Hematopoietic multipotent progenitor cell treated with erythropoietin and hydrocortisone succinate and interleukin-3 and kit ligand, for 17 days (in vitro differentiated cells): ENCODE measurements around the gene THOP1.
A peak's percentile ranks its signal among the peaks of the same experiment; 100 is the strongest.

Experiments
- DNase-seq: peaks from one replicate; pipeline ENCODE4 v3.0.0-alpha.2; 2015; ENCODE audit warnings: low spot score

Gene THOP1

DNA sequence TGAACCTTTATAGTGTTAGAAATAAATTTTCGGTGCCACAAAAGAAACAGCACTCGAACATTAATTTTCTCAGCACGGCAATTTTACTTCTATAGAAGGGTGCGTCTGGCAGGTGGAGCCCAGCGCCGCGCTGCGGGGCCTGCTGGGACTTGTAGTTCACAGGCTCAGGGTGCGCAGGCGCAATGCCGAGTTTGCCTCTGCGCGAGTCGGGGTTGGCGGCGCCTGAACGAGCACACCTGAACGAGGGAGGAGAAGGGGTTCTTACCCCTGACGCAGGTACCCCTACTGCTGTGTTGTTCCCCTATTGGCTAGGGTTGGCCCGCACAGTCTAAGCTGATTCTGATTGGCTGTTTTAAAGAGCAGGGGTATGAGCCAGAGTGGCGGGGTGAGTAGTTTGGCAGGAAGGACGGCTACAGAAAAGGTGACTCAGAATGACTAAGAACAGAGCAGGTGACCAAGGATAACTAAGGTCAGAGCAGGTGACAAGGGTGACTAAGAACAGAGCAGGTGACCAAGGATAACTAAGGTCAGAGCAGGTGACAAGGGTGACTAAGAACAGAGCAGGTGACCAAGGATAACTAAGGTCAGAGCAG lies 32.0 kb downstream of the THOP1 start:
- DNase-seq = peak; percentile 27

DNA sequence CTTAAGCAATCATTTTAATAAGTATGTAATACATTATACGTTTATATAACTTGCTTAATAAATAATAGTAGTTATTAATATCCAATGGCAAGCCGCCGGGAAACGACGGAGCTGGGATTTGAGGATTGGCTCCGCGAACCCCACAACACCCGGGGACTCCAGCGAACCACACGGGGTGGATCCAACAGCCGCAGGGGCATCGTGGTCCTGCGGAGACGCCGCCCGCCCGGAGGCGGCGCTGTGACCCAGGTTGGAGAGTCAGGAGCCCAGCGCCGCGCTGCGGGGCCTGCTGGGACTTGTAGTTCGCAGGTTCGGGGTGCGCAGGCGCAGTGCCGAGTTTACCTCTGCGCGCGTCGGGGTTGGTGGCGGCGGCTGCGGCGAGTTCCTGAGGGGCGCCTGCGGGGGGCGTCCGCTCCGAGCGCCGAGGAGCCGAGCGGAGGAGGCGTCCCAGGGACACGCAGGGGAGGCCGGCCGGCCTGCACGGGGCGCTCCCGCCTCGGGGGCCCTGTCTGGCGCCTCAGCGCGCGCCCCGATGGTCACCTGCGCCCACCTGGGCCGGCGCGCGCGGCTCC lies 34.3 kb downstream of the THOP1 start, which contains the start of gene ZNF554:
TSS of gene ZNF554 (plus strand) at position 329 of the 572 bp plus-strand sequence. CDS start at position 533, 204 bp downstream.
- peak; percentile 95 for DNase-seq

DNA sequence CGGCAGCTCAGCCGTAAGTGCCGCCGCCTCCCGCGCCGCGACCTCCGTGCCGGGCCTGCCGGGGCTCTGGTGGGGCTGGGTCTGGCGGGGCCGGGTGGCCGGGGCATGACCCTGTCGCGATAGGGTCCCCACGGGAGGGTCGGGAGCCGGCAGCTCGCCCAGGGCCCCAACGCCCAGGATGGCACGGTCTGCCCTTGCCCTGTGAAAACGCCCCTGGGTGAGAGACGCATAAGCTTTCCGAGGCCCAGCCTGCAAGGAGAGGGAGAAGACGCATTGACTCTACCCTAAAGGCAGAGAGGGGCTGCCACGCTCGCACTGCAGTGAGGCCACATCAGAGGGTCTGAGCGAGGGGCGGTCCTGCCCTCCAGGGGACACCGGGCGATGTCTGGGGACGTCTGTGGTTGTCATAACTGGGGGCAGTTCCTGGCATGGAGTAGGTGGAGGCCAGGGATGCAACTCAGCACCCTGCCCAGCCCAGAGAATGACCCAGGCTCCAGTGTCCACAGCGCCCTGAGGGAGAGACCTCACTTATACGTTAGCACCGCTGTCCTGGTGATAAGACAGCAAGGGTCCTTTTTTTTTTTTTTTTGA lies 34.9 kb downstream of the THOP1 start:
- DNase-seq = peak; percentile 7

DNA sequence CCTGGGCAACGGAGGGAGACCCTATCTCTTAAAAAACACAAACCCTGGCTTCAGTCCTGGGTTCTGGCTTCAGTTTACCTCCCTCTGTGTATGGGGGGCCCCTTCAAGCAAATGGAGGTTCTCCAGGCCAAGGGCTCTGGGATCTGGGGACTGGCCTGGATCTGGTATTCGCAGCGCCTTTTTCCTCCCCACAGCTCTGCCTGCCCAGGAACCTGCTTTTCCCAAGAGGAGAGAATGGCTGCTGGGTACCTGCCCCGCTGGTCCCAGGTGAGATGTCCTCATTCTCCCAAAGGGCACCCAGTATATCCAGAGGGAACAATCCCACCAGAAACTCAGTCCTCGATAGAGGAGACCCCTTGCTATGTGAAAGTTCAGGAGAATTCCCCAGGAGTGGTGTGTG lies 37.5 kb downstream of the THOP1 start:
- no peak for DNase-seq

DNA sequence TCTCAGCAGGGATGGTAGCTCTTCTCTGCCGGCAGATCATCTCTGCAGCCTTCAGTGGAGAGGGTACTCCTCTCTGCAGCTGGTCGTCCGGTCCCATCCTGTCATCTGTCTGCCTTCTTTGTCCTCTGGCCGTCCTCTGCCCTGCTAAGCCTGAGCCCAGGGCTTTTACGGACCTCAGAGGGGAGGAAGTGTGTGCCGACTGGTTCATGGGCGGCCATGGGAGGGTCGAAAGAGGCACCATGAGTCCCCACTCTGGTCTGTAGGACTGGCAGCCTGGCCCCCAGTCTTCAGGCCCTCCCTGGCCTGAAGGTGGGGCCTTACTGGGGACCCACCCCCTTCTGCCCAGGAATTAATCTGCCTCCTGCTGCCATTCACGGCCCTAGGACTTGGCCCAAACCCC lies 38.3 kb downstream of the THOP1 start:
- DNase-seq = no peak

DNA sequence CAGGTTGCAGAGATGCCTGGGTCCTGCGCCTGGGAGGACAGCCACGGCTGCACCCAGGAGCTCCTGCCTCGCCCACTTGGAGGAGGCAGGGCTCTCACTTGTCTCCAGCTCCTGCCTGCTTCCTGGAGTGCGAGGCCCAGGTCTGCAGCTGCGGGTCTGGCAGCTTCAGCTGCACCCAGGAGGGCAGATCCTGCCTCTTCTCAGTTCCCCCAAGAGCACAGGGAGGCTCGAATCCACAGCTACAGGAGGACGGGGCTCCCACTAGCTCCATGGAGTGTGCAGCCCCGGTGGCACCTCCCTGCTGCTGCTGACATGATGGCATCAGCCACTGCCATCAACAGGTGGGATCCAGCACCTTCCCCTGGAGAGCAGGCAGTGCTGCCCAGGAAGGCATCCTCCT lies 38.8 kb downstream of the THOP1 start:
- no peak for DNase-seq

DNA sequence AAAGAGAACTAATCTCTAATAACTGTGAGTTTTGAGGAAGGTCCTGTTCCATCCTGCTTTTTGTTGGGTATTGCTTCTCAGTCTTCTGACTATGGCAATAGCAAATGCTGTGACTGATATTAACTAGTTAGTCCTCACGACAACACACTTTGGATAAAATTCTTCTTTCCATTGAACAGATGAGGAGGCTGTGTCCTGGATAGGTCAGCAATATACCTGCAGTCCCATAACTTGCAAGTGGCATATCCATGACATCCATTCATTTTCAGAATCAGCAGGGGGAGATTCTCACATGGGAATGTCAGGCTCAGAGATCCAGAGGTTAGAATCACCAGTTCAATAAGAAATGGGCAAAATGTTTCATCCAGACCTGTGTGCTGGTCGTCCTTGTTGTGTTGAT lies 41.7 kb downstream of the THOP1 start:
- no peak for DNase-seq

DNA sequence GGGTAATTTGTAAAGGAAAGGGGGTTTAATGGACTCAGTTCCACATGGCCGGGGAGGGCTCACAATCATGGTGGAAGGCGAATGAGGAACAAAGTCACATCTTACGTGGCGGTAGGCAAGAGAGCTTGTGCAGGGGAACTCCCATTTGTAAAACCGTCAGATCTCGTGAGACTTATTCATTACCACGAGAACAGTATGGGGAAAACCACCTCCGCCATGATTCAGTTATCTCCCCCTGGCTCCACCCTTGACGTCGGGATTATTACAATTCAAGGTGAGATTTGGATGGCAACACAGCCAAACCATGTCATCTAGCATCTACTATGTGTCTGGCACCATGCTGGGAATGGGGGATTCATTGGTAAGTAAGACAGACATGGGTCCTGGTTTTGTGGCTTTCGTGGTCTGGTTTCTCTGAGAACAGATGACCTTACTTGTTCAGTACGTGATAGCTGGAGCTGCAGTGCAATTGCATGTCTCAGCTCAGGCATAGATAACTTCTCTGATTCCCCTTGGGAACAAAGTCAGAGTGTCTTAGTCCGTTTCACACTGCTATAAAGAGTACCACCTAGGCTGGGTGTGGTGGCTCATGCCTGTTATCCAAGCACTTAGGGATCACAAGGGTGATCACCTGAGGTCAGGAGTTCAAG lies 42.7 kb downstream of the THOP1 start:
- no peak for DNase-seq

DNA sequence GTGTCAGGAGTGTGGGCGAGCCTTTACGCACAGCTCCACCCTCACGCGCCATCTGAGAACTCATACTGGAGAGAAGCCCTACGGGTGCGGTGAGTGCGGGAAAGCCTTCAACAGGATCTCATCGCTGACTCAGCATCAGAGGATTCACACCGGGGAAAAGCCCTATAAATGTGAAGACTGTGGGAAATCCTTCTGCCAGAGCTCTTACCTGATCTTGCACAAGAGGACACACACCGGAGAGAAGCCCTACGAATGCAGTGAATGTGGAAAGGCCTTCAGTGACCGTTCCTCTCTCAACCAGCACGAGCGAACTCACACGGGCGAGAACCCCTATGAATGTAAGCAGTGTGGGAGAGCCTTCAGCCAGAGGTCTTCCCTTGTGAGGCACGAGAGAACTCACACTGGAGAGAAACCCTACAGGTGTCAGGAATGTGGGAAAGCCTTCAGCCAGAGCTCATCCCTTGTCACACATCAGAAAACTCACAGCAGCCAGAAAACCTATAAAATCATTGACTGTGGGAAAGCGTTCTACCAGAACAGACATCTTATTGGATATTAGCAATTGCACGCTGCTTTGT lies 49.1 kb downstream of the THOP1 start:
- DNase-seq = no peak

DNA sequence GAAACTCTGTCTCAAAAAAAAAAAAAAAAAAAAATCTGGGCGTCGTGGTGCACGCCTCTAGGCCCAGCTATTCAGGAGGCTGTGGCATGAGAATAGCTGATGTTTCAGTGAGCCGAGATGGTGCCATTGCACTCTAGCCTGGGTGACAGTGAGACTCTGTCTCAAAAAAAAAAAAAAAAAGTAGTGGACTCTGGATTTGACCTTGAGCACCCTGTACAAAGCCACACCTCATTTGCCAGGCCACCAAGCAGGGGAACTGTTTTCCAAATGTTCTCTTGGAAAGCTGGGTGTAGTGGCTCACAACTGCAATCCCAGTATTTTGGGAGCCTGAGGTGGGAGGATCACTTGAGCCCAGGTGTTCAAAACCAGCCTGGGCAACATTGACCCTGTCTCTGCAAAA lies 52.1 kb downstream of the THOP1 start:
- DNase-seq = no peak

DNA sequence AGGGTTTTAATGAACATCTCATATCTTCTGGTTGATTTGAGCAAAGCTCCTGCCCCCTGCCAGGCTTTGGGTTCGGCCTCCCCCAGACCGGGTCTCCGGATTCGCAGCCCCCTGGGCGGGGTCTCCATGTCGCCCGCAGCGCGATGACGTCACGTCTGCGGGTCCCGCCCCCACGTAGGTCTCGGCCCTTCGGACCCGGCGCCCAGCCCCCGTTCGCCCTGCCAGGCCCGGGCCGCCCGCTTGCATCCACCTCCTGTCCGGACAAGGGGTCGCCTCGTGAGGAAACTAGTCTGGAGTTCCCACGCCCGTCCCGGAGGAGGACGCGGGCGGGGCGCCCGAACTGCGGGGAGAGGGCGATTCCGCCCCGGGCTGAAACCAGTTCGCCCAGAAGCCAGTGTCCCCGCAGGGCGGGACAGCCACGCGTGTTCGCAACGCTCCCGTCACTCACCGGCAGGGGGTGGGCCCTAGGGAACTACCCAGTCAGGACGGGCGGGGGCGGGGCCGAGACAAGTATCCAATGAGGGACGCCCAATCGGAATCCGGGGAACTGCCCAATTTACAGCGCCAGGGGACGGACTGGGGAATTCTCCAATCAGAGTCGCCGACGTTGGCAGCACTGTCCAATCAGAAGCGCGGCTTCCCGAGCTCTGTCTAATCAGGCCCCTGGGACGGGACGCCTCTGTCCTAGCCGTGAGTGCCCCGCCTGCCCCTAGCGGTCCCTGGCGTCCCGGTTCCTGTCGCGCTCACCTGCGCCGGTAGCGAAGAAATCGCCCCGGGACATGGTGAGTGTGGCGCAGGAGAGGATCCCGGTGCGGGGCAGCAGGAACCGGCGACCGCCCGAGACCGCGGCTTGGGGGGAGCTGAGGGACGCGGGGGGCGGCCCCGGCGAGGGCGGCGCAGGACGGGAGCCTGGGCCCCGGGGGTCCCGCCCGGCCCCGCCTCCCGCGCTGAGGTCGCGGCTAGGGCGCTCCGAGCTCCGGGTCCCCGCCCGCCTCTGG lies 55.8 kb downstream of the THOP1 start, which contains the start of gene ZNF555:
TSS of gene ZNF555 (plus strand) at position 682 of the 998 bp plus-strand sequence. CDS start at position 780, 98 bp downstream.
- DNase-seq = peak; percentile 82

DNA sequence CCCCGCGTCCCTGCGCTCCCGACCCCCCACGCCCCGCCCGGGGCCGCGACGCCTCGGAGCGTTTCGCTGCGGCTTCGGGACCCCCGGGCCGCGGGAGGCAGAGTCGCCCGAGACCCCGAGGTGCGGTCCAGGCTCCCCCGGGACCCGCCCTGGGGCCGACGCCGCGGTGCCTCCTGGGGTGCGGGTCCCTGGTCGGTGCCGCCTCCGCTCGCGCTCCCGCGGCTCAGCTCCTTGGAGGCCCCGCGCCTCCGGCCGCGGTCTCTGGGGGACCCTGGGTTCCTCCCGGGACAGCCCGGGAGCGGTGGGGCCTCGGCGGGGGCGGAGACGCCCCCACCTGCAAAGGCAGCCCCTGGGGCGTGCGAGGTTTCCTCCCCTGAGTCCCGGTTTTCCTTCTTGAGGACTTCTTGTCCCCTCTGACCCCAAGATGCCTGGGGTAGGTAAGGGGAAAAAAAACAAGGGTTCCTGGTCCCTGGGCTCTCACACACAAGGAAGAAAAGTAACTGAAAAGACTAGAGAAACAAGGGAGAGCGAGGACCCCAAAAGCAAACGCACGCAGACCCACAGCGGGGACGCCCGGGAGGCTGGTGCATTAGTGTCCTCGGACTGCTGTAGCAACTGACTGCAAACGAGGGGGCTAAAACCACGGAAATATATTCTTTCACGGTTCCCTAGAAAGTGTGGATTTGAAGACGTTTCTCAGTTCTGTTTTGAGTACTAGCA lies 56.7 kb downstream of the THOP1 start:
- no peak for DNase-seq

DNA sequence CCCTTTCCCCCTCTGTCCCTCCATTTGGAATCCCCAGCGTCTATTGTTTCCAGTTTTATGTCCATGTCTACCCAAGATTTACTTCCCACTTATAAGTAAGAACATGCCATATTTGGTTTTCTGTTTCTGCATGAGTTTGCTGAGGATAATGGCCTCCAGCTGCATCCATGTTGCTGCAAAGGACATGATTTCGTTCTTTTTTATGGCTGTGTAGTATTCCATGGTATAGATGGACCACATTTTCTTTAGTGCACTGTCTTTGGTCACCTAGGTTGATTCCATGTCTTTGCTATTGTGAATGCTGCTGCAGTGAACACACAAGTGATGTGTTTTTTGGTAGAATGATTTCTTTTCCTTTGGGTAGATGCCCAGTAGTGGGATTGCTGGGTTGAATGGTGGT lies 59.8 kb downstream of the THOP1 start:
- no peak for DNase-seq

DNA sequence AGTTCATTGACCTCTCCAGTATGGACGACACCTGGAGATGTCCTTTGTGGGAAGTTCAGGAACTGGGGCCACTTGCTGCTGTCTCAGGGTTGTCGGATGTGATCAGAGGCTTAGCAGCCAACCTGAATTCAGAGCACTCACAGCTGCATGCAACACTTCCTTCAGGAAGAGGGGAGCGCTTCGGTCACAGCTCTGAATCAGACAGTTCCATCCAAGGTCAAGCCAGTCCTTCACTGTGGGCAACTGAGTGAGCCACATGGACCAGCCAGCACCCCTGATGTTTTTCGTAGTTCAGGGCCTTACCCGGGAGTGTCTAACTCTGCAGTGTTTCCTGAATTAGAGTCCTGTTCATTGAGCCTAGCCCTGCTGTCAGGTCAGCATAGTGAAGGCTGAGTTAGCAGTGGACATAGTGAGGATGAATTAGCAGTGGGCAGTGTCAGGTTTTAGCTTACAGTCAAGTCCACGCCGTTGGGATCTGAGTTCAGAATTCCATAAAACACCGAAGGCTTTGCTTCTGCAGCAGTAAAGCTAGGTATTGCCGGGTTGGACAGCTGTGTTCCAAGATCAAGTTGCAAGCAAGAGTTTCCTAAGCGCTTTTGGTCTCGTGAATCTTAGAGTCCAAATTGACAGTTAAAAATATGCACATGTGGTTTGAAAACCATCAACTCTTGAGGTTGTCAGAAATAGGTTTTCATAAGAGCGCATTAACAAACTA lies 61.0 kb downstream of the THOP1 start:
- no peak for DNase-seq

DNA sequence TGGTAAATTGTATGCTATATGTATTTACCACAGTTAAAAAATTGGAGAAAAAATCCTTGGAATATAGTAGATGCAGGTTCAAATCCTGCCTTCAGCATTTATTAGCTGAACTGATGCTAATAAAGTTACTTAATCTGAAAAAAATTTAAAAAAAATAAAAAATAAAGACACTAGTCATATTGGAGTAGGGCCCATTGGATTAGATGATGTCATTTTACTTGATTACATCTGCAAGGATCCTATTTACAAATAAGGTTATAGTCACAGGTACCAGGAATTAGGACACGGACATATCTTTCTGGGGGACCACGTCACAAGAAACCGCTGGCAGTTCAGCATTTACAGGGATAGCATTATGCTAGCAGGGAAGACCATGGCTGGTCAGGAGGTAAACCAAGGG lies 62.2 kb downstream of the THOP1 start:
- no peak for DNase-seq

DNA sequence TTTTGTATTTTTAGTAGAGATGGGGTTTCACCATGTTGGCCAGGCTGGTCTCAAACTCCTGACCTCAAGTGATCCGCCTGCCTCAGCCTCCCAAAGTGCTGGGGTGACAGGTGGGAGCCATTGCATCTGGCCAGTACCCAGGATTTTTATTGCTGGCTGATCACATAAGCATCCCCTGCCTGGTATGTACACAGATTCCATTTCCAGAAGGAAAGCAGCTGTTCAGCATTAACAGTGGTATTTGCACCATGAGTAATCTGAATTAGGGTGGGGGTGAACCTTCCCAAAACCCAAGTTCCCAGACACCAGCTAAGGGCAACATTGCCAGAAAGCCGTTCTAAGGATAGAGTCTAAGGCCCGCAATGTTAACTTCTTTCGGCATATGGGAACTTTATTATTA lies 63.3 kb downstream of the THOP1 start:
- DNase-seq = no peak

DNA sequence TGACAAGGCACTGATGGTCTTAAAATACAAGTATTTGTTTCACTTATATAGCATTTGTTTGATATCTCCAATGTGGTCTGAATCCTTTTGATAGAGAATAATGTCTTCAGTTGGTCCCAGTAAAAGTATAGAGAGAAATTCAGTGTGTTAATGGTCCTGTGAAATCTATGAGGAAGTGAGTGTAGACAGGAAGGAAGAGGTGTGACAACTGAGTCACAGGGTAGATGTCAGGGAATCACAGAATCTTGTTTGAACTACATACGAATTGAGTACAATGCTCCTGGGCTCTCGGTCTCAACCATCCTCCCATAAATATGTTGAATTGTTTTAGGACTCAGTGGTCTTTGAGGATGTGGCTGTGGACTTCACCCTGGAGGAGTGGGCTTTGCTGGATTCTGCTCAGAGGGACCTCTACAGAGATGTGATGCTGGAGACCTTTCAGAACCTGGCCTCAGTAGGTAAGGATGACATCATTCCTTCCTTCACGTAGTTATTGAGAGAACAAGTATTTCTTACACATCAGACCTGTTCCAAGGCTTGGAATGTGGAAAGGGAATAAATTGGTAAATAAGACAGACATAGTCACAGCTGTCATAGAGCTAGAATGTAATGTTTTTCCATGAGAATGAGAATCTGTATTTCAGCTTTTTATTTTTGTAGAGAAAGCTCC lies 65.1 kb downstream of the THOP1 start:
- DNase-seq = no peak

DNA sequence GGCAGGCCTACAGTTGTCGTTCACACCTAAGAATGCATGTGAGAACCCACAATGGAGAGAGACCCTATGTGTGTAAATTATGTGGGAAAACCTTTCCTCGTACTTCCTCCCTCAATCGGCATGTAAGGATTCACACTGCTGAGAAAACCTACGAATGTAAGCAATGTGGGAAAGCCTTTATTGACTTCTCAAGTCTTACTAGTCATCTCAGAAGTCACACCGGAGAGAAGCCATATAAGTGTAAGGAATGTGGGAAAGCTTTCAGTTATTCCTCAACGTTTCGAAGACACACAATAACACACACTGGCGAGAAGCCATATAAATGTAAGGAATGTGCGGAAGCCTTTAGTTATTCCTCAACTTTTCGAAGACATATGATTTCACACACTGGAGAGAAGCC lies 67.3 kb downstream of the THOP1 start:
- no peak for DNase-seq

DNA sequence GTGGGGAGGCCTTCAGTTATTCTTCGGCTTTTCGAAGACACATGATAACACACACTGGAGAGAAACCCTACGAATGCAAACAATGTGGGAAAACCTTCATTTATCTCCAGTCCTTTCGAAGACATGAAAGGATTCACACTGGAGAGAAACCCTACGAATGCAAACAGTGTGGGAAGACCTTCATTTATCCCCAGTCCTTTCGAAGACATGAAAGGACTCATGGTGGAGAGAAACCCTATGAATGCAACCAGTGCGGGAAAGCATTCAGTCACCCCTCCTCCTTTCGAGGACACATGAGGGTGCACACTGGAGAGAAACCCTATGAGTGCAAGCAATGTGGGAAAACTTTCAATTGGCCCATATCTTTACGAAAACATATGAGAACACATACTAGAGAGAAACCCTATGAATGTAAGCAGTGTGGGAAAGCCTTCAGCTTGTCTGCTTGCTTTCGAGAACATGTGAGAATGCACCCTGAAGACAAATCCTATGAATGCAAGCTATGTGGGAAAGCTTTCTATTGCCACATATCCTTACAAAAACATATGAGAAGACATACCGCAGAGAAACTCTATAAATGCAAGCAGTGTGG lies 67.8 kb downstream of the THOP1 start:
- no peak for DNase-seq
